Fibroblast of lung (primary cell): ENCODE data around the gene FAM43A. TPM values are rescaled to one million over a fixed set of nuclear protein-coding genes. Genes with fewer than 3 reads are reported as not detected.

Experiments
- DNase-seq, 2 donors: peaks; one replicate each; pipeline versions ENCODE4 v3.0.0 to v3.0.0-alpha.2; 2010; ENCODE audit warnings: low read depth in 2 of 2
- H2AFZ ChIP-seq: 2 replicates; pipeline ENCODE4 v1.5.1; 2012; ENCODE audit warnings: low read length, control low read depth, inconsistent platforms
- H3K27ac ChIP-seq: 2 replicates; pipeline ENCODE4 v1.5.1; 2011; ENCODE audit warnings: low read length, control low read depth; ENCODE audit not compliant: insufficient read depth
- H3K27me3 ChIP-seq: 2 replicates; pipeline ENCODE4 v1.5.1; 2011; ENCODE audit warnings: mild to moderate bottlenecking, low read length; ENCODE audit not compliant: control insufficient read depth, insufficient read depth
- H3K36me3 ChIP-seq: 2 replicates; pipeline ENCODE4 v1.5.1; 2011; ENCODE audit warnings: low read length; ENCODE audit not compliant: control insufficient read depth, insufficient read depth
- H3K4me1 ChIP-seq: 2 replicates; pipeline ENCODE4 v1.5.1; 2011; ENCODE audit warnings: low read length; ENCODE audit not compliant: control insufficient read depth, insufficient read depth; ENCODE audit errors: extremely low read depth
- H3K4me2 ChIP-seq: 2 replicates; pipeline ENCODE4 v1.5.1; 2011; ENCODE audit warnings: low read length, control low read depth; ENCODE audit not compliant: insufficient read depth; ENCODE audit errors: extremely low read depth
- H3K4me3 ChIP-seq, 4 experiments: fragments of 200-600 bp in 1 of 4; sonication (generic) in 1 of 4; replicated peaks in 1 of 4; 2 replicates each; pipeline ENCODE4 v1.5.1; 2011 to 2016; ENCODE audit warnings: low read length in 4 of 4, low read depth in 3 of 4, mild to moderate bottlenecking in 3 of 4, control low read depth in 2 of 4, inconsistent platforms in 1 of 4, mixed read lengths in 1 of 4; ENCODE audit not compliant: insufficient read depth in 1 of 4; ENCODE audit errors: control extremely low read depth in 1 of 4
- H3K79me2 ChIP-seq: 2 replicates; pipeline ENCODE4 v1.5.1; 2012; ENCODE audit warnings: mild to moderate bottlenecking, low read length, inconsistent platforms; ENCODE audit not compliant: control insufficient read depth, insufficient read depth
- H3K9ac ChIP-seq: 2 replicates; pipeline ENCODE4 v1.5.1; 2011; ENCODE audit warnings: mild to moderate bottlenecking, low read length, control low read depth; ENCODE audit not compliant: insufficient read depth
- H3K9me3 ChIP-seq: 2 replicates; pipeline ENCODE4 v1.5.1; 2012; ENCODE audit warnings: low read depth, low read length; ENCODE audit not compliant: control insufficient read depth, insufficient read depth
- H4K20me1 ChIP-seq: 2 replicates; pipeline ENCODE4 v1.5.1; 2011; ENCODE audit warnings: low read length; ENCODE audit not compliant: control insufficient read depth, insufficient read depth; ENCODE audit errors: extremely low read depth
- CTCF ChIP-seq, 2 donors: IDR thresholded peaks in 1 of 2; conservative IDR thresholded peaks in 1 of 2; 1 replicate in 1 of 2; 2 replicates in 1 of 2; pipeline ENCODE4 v1.5.1; 2011 to 2012; ENCODE audit warnings: low read length in 2 of 2, control low read depth in 1 of 2, inconsistent platforms in 1 of 2, low read depth in 1 of 2, mild to moderate bottlenecking in 1 of 2
- EZH2 ChIP-seq: IDR thresholded peaks from 2 replicates; pipeline ENCODE4 v1.5.1; 2012; ENCODE audit warnings: low read length, control low read depth, mild to moderate bottlenecking; ENCODE audit errors: missing control alignments
- polyA plus RNA-seq, 2 donors: library from polyadenylated mRNA; depleted of rRNA in 1 of 2; stranded (reverse) in 1 of 2; unstranded in 1 of 2; fragments of >200 nt; gene quantifications; 2 replicates each; pipeline ENCODE4 v1.2.1, GENCODE V29; 2011 to 2012; ENCODE audit warnings: missing spikeins in 1 of 2
- total RNA-seq: library from RNA; depleted of rRNA; stranded (reverse); fragments of >200 nt; gene quantifications from 2 replicates; pipeline ENCODE4 v1.2.1, GENCODE V29; 2014

Gene FAM43A
- total and polyA plus RNA-seq, 2 donors (not counting 1 experiment from before 2014, with no cell fraction given): 3.2 to 8.8 TPM

DNA sequence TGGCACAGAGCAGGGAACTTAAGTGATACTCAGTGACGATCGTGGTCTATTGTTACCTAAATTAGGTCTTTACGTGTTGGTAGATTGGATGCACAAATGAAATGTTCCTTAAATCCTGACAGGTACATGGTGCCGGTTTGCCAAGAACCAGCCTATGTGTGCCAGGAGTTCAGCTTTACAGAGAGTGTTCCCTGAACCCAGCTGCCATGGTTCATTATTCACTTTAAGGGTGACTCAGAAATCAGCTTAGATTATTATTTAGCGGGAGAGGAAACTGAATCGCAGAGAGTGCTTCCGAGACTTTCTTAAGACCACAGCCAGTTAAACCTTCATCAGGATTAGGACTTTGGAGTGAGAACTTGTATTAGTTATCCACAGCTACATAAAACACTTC, 21.5 kb downstream of the FAM43A start:
- Histone ChIP-seq H3K27ac (no peak overlapping the region), H3K27me3 (no peaks in the 10 kb centered on the region), H3K4me1 (no peaks in the 10 kb centered on the region), H3K9me3 (no peaks in the 10 kb centered on the region), H3K36me3 (no peaks in the 10 kb centered on the region), H4K20me1 (no peaks in the 10 kb centered on the region), H3K4me2 (no peak overlapping the region), H3K4me3 (no peak overlapping the region), H3K79me2 (no peaks in the 10 kb centered on the region), H3K9ac (no peak overlapping the region), H2AFZ (no peak overlapping the region)
- no peak for TF ChIP-seq CTCF (conservative IDR thresholded peaks at IDR 0.05 in 1 of 2, IDR thresholded peaks at IDR 0.05 in 1 of 2; ENCODE audit: low read depth in 1 of 2, low read length in 2 of 2)
- no peak for TF ChIP-seq EZH2
- DNase-seq: peak in 1 of 2 donors; percentile 32

- no peak overlapping the region for H3K4me2 ChIP-seq
These were observed 25.6 kb downstream of the FAM43A start for GRCh38 chr3:194711286-194711685.

DNA sequence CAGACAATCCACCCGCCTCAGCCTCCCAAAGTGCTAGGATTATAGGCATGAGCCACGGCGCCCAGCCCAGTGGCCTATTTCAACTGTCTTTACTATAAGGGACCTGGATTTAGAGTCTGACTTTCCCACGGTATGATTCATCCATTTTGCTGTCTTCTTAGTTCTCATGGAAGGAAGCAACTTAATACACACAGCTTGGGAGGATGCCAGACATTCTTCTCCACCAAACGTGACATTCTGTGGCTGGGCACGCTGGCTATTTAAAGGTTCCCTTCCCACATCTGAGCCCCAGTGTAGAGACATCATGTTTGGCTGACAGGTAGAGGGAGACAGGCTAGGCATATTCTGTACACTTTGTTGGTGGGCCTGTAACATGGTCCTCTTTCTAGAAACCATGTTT, 26.2 kb downstream of the FAM43A start:
- Histone ChIP-seq H3K27ac (no peak overlapping the region), H3K4me2 (no peak overlapping the region)

More at GRCh38 chr3:194711286-194711685, 25.6 kb downstream of the FAM43A start:
- H3K27me3 ChIP-seq: no peaks in the 10 kb centered on the region
- no peaks in the 10 kb centered on the region for H4K20me1 ChIP-seq
- H3K27ac ChIP-seq: no peak overlapping the region
- no peak overlapping the region for H3K4me3 ChIP-seq
- H3K79me2 ChIP-seq: no peaks in the 10 kb centered on the region
- H2AFZ ChIP-seq: no peak overlapping the region
- H3K9ac ChIP-seq: no peak overlapping the region
- H3K9me3 ChIP-seq: no peaks in the 10 kb centered on the region
- H3K4me1 ChIP-seq: no peaks in the 10 kb centered on the region
- TF ChIP-seq CTCF (conservative IDR thresholded peaks at IDR 0.05 in 1 of 2, IDR thresholded peaks at IDR 0.05 in 1 of 2; ENCODE audit: low read depth in 1 of 2, low read length in 2 of 2) (no peak), EZH2 (no peak)
- H3K36me3 ChIP-seq: no peaks in the 10 kb centered on the region
- DNase-seq: no peak

More for the DNA sequence above, 26.2 kb downstream of the FAM43A start:
- H3K4me3 ChIP-seq: no peak overlapping the region
- H3K9ac ChIP-seq: no peak overlapping the region
- H3K4me1 ChIP-seq: no peaks in the 10 kb centered on the region
- H3K36me3 ChIP-seq: no peaks in the 10 kb centered on the region
- H2AFZ ChIP-seq: no peak overlapping the region
- no peaks in the 10 kb centered on the region for H3K9me3 ChIP-seq
- H3K27me3 ChIP-seq: no peaks in the 10 kb centered on the region
- TF ChIP-seq EZH2 (no peak), CTCF (conservative IDR thresholded peaks at IDR 0.05 in 1 of 2, IDR thresholded peaks at IDR 0.05 in 1 of 2; ENCODE audit: low read depth in 1 of 2, low read length in 2 of 2) (no peak)
- no peaks in the 10 kb centered on the region for H3K79me2 ChIP-seq
- peak; percentile 53 to 93 for DNase-seq
- H4K20me1 ChIP-seq: no peaks in the 10 kb centered on the region
